ENCODE measurements around the gene TMEM273. TPM values are rescaled to one million over a fixed set of nuclear protein-coding genes. Genes with fewer than 3 reads are reported as not detected.

Gene TMEM273
- total RNA-seq, 4 donors from 2014 or later, result 0.76 to 20.6 (median 7.1) TPM

GRCh38 chr10:49113741-49114141 is 74.5 kb downstream of the TMEM273 start:
- Histone ChIP-seq H3K4me3 (peak overlapping the region in 2 of 4 donors; percentile 63 to 72), H3K36me3 (no peaks in the 10 kb centered on the region), H3K27ac (peak overlapping the region in 2 of 4 donors; percentile 35 to 86), H3K9me3 (no peaks in the 10 kb centered on the region), H3K27me3 (peaks cover 0 to 22% (median 0%) of the 10 kb centered on the region in 4 donors), H3K4me1 (peaks cover 0 to 67% (median 27%) of the 10 kb centered on the region in 3 donors)
- 58 to 88% methylated on average over 1 to 2 of the region's 3 CpGs for WGBS, 2 donors
- TF ChIP-seq CTCF (IDR thresholded peaks at IDR 0.05) (no peak), POLR2A (IDR thresholded peaks at IDR 0.05) (no peak)
- no peak for DNase-seq
- intact Hi-C loops (cut with DNase I), result no loop called here

- TF ChIP-seq CTCF (IDR thresholded peaks at IDR 0.05), result no peak
- TF ChIP-seq POLR2A (IDR thresholded peaks at IDR 0.05), result no peak
- no peaks in the 10 kb centered on the region for H3K9me3 ChIP-seq
- peak overlapping the region in 1 of 4 donors; percentile 32 for H3K27ac ChIP-seq
- WGBS, 2 donors, result 41 to 57% methylated on average over 3 of the region's 3 CpGs
- intact Hi-C loops (cut with DNase I), result no loop called here
- H3K27me3 ChIP-seq, result peaks cover 0 to 22% (median 0%) of the 10 kb centered on the region in 4 donors
- no peak overlapping the region for H3K4me3 ChIP-seq
- peaks cover 0 to 74% (median 27%) of the 10 kb centered on the region in 3 donors for H3K4me1 ChIP-seq
- no peaks in the 10 kb centered on the region for H3K36me3 ChIP-seq
- no peak for DNase-seq
Measured at GRCh38 chr10:49112851-49113250, 75.3 kb downstream of the TMEM273 start.

- Histone ChIP-seq H3K27me3 (peaks cover 0 to 22% (median 0%) of the 10 kb centered on the region in 4 donors), H3K4me3 (no peak overlapping the region), H3K4me1 (peaks cover 0 to 81% (median 33%) of the 10 kb centered on the region in 3 donors), H3K36me3 (no peaks in the 10 kb centered on the region), H3K27ac (peak overlapping the region in 2 of 4 donors; percentile 1 to 32), H3K9me3 (no peaks in the 10 kb centered on the region)
- DNase-seq, result no peak
- intact Hi-C loops (cut with DNase I), result no loop called here
- WGBS, 2 donors, result 65 to 78% methylated on average over 3 of the region's 3 CpGs
- TF ChIP-seq POLR2A (IDR thresholded peaks at IDR 0.05) (no peak), CTCF (IDR thresholded peaks at IDR 0.05) (no peak)
Measured at GRCh38 chr10:49112098-49112497, 76.1 kb downstream of the TMEM273 start.

GRCh38 chr10:49111320-49111698 is 76.9 kb downstream of the TMEM273 start:
- Histone ChIP-seq H3K27ac (peak overlapping the region in 3 of 4 donors; percentile 1 to 17 (median 9)), H3K36me3 (no peaks in the 10 kb centered on the region), H3K27me3 (peaks cover 0 to 22% (median 0%) of the 10 kb centered on the region in 4 donors), H3K4me3 (no peak overlapping the region), H3K4me1 (peaks cover 2 to 89% (median 41%) of the 10 kb centered on the region in 3 donors), H3K9me3 (no peaks in the 10 kb centered on the region)
- DNase-seq, result no peak
- intact Hi-C loops (cut with DNase I), result no loop called here
- WGBS, 2 donors, result 60 to 68% methylated on average over 7 to 8 of the region's 8 CpGs
- TF ChIP-seq CTCF (IDR thresholded peaks at IDR 0.05) (no peak), POLR2A (IDR thresholded peaks at IDR 0.05) (no peak)

GRCh38 chr10:49110684-49111319 is 77.4 kb downstream of the TMEM273 start:
- WGBS, 2 donors, result 90 to 96% methylated on average over 3 to 4 of the region's 4 CpGs
- intact Hi-C loops (cut with DNase I), result no loop called here
- H3K27me3 ChIP-seq, result peaks cover 0 to 20% (median 0%) of the 10 kb centered on the region in 4 donors
- H3K4me3 ChIP-seq, result no peak overlapping the region
- H3K4me1 ChIP-seq, result peaks cover 2 to 92% (median 44%) of the 10 kb centered on the region in 3 donors
- no peaks in the 10 kb centered on the region for H3K36me3 ChIP-seq
- TF ChIP-seq POLR2A (IDR thresholded peaks at IDR 0.05) (no peak), CTCF (IDR thresholded peaks at IDR 0.05) (no peak)
- no peak for DNase-seq
- H3K9me3 ChIP-seq, result no peaks in the 10 kb centered on the region
- H3K27ac ChIP-seq, result peak overlapping the region in 3 of 4 donors; percentile 1 to 26 (median 17)

All from esophagus squamous epithelium (tissue), 5 donors.